K562 (cell line): ENCODE measurements around the gene SELENOO. TPM values are rescaled to one million over a fixed set of nuclear protein-coding genes. Genes with fewer than 3 reads are reported as not detected.

Source experiments
- ATAC-seq: fragments of 200-7000 bp; cut with Tn5 transposase; 3 replicates; pipeline ENCODE4 v1.9.1; 2020; ENCODE audit warnings: moderate library complexity
- BruUV-seq: library from RNA; stranded (reverse); fragments of 400-500 nt; replicated peaks from 2 replicates; lab custom pipeline; 2021; lab: Mats Ljungman, UMichigan
- CTCF ChIA-PET: fragments of 300-600 bp; formaldehyde crosslinking; extraction: SDS; loops from one replicate; lab custom pipeline; 2021; ENCODE audit warnings: low intra/inter-chr PET ratio; lab: Yijun Ruan, JAX
- POLR2A ChIA-PET: fragments of 300-600, 350-650 bp; sonication (Branson Sonifier 250); formaldehyde crosslinking; extraction: SDS; loops from one replicate; lab custom pipeline; 2021; ENCODE audit warnings: antibody characterized with exemption, inconsistent platforms; lab: Yijun Ruan, JAX
- DNase-seq, 4 experiments: peaks; one replicate each; pipeline versions ENCODE4 v3.0.0 to v3.0.0-alpha.2; 2011 to 2018; ENCODE audit warnings: low spot score in 3 of 4, mixed read lengths in 3 of 4; ENCODE audit errors: extremely low read depth in 1 of 4
- FAIRE-seq: peaks from 2 replicates; lab custom pipeline; 2011; peaks lifted over from hg19 to GRCh38; lab: Jason Lieb, UNC
- H2AFZ ChIP-seq: 2 replicates; pipeline ENCODE4 v1.6.0; 2011; ENCODE audit warnings: low read depth, low read length, control low read depth, inconsistent platforms
- H3K27ac ChIP-seq: fragments of 200-600 bp; 3 replicates; pipeline ENCODE4 v1.8.0; 2011; ENCODE audit warnings: low read depth, mild to moderate bottlenecking, control low read depth, inconsistent platforms, low read length, moderate library complexity, mixed read lengths; ENCODE audit errors: extremely low read depth
- H3K27me3 ChIP-seq, 2 experiments: fragments of 300-600 bp in 1 of 2; 2 replicates in 1 of 2; 3 replicates in 1 of 2; pipeline versions ENCODE4 v1.6.0 to v1.8.0; 2011; ENCODE audit warnings: inconsistent platforms in 2 of 2, low read length in 2 of 2, mild to moderate bottlenecking in 1 of 2, mixed read lengths in 1 of 2, moderate library complexity in 1 of 2; ENCODE audit not compliant: control insufficient read depth in 2 of 2, insufficient read depth in 2 of 2
- H3K36me3 ChIP-seq: fragments of 300-600 bp; 3 replicates; pipeline ENCODE4 v1.8.0; 2011; ENCODE audit warnings: mild to moderate bottlenecking, low read length, inconsistent platforms; ENCODE audit not compliant: control insufficient read depth, insufficient read depth
- H3K4me1 ChIP-seq, 2 experiments: fragments of 200-600 bp in 1 of 2; replicated peaks in 1 of 2; 2 replicates in 1 of 2; 3 replicates in 1 of 2; pipeline versions ENCODE4 v1.5.1 to v1.8.0; 2011; ENCODE audit warnings: inconsistent platforms in 2 of 2, low read length in 2 of 2, mild to moderate bottlenecking in 1 of 2, mixed read lengths in 1 of 2, moderate library complexity in 1 of 2; ENCODE audit not compliant: control insufficient read depth in 2 of 2, insufficient read depth in 2 of 2
- H3K4me2 ChIP-seq: 2 replicates; pipeline ENCODE4 v1.6.1; 2011; ENCODE audit warnings: low read length, control low read depth, inconsistent platforms, mixed read lengths; ENCODE audit not compliant: insufficient read depth
- H3K4me3 ChIP-seq: fragments of 200-600 bp; sonication (generic), shearing (Covaris generic); 2 replicates; pipeline ENCODE4 v1.5.1; 2016; ENCODE audit warnings: control low read depth, inconsistent platforms
- H3K79me2 ChIP-seq: fragments of 200-600 bp; 3 replicates; pipeline ENCODE4 v1.8.0; 2011; ENCODE audit warnings: low read length, inconsistent platforms; ENCODE audit not compliant: control insufficient read depth, insufficient read depth
- H3K9ac ChIP-seq, 2 experiments: 2 replicates each; pipeline versions ENCODE4 v1.6.0 to v1.6.1; 2011; ENCODE audit warnings: low read depth in 2 of 2, low read length in 2 of 2, control low read depth in 1 of 2, inconsistent platforms in 1 of 2, mild to moderate bottlenecking in 1 of 2, mixed read lengths in 1 of 2; ENCODE audit not compliant: insufficient read depth in 1 of 2
- H3K9me1 ChIP-seq: one replicate; pipeline ENCODE4 v1.6.0; 2011; ENCODE audit warnings: inconsistent platforms, mild to moderate bottlenecking, low read length, moderate library complexity; ENCODE audit not compliant: control insufficient read depth, insufficient read depth
- H3K9me3 ChIP-seq: replicated peaks from 2 replicates; pipeline ENCODE4 v1.5.1; 2011; ENCODE audit warnings: low read depth, low read length, inconsistent platforms; ENCODE audit not compliant: control insufficient read depth, insufficient read depth
- H4K20me1 ChIP-seq: replicated peaks from 2 replicates; pipeline ENCODE4 v1.6.1; 2011; ENCODE audit warnings: low read length, inconsistent platforms, mixed read lengths; ENCODE audit not compliant: control insufficient read depth, insufficient read depth
- EGR1 ChIP-seq: fragments of 450-650 bp; conservative IDR thresholded peaks from 2 replicates; pipeline ENCODE4 v1.6.1; 2017; ENCODE audit warnings: mild to moderate bottlenecking
- KLF13 ChIP-seq: fragments of 450-650 bp; IDR thresholded peaks from 2 replicates; pipeline ENCODE4 v1.6.1; 2016; ENCODE audit warnings: missing genetic modification characterization, low read depth, mild to moderate bottlenecking, missing compliant biosample characterization, moderate library complexity, borderline replicate concordance
- SLC30A9 ChIP-seq: fragments of 250-450 bp; sonication (Bioruptor Pico); IDR thresholded peaks from 2 replicates; pipeline ENCODE4 v1.8.0; 2022; ENCODE audit warnings: mild to moderate bottlenecking, moderate library complexity
- WGBS: fragments of 100-300 bp; shearing (Covaris generic); methylation state at CpG from one replicate; pipeline ENCODE4 v1.1.6; 2016; ENCODE audit warnings: low coverage, mixed read lengths; ENCODE audit not compliant: insufficient coverage; ENCODE audit errors: missing lambda C conversion rate; 5-methylcytosine and 5-hydroxymethylcytosine counted together
- in situ Hi-C: fragments of 300-500 bp; cut with MboI; formaldehyde crosslinking; loops from 4 replicates; pipeline ENCODE4 v1.15.0; 2018; ENCODE audit warnings: inconsistent platforms, mixed read lengths
- intact Hi-C: fragments of 100-400 bp; cut with micrococcal nuclease; formaldehyde crosslinking; loops from 2 replicates; pipeline ENCODE4 v1.14.2; 2022
- polyA plus RNA-seq, 8 experiments: library from polyadenylated mRNA; depleted of rRNA in 4 of 8; stranded (reverse) in 5 of 8; unstranded in 3 of 8; fragments of >200 nt; fragmentation: Nextera tagmentation in 2 of 8; fragmentation: Illumina TruSeq in 1 of 8; extraction: Ambion mirVana in 2 of 8; extraction: Trizol in 1 of 8; gene quantifications; 2 replicates each; pipeline versions ENCODE4 v1.2.1 to v1.2.3, GENCODE V29; 2011 to 2014; ENCODE audit warnings: inconsistent platforms in 1 of 8, missing spikeins in 1 of 8
- total RNA-seq, 7 experiments: library from RNA; depleted of rRNA in 6 of 7; stranded (reverse); fragments of >200 nt in 6 of 7; fragmentation: Illumina TruSeq in 2 of 7; extraction: Trizol in 2 of 7; gene quantifications; 2 replicates each; pipeline versions ENCODE4 v1.2.1 to v1.2.3, GENCODE V29; 2011 to 2021; ENCODE audit warnings: low replicate concordance in 1 of 7
- TF ChIP-seq, protein P1 (sequence below): fragments of 450-650 bp; IDR thresholded peaks from 2 replicates; pipeline ENCODE4 v1.6.1; 2016; ENCODE audit warnings: mild to moderate bottlenecking, moderate library complexity

SELENOO gene
- total and polyA plus RNA-seq, 9 of the 15 experiments (the other 6 are each of a cell fraction or from before 2014, with no cell fraction given) = 0.37 to 24.9 (median 8.3) TPM

DNA sequence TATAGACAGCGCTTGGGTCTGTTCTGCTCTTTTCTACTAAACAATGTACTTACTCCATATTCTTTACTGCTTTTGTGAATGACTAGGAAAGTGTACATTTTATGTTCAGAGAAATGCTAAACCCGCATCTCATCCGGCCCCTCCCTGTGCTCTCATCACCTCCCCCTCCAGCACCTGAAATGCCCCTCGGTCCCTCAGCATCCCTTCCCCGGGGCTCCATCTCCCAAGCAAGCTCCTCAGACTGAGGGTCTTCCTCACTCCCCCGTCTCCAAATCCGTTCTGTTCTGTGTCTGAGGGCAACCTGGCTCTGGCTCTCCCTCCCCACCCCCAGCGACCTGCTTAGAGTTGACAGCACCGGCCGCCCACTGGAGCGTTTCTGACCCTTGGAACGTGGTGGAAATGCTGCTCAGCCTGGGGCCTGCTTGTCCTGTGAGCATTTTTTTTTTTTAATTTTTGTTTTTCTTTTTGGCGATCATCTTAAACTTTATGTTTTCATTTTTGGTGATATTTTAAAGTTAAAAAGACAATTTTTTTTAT is 1.4 kb downstream of the SELENOO start:
- Histone ChIP-seq H3K36me3 (peaks cover 42% of the 10 kb centered on the region; the same call in 1 of the 3 replicates), H3K9ac (peak overlapping the region; percentile 70 to 95; a peak in 3 of 4 replicates), H3K4me1 (peaks cover 5 to 52% of the 10 kb centered on the region in 2 experiments; a peak in 3 of 5 replicates), H2AFZ (no peak overlapping the region), H3K27me3 (no peaks in the 10 kb centered on the region), H3K4me2 (peak overlapping the region; percentile 84), H4K20me1 (no peaks in the 10 kb centered on the region), H3K4me3 (peak overlapping the region; percentile 56), H3K27ac (0 out of 3 replicates have a peak overlapping the region, but pooled peaks have one; percentile 62), H3K79me2 (peaks cover 20% of the 10 kb centered on the region), H3K9me3 (peaks cover 3% of the 10 kb centered on the region; the same call in 1 of the 2 replicates), H3K9me1 (no peaks in the 10 kb centered on the region)
- in situ Hi-C loops = no loop called here
- FAIRE-seq (no peak), DNase-seq (no peak), ATAC-seq (no peak)
- intact Hi-C loops = no loop called here
- 59% methylated on average over 11 of the region's 13 CpGs for WGBS
- no TSS peak for BruUV-seq
- TF ChIP-seq SLC30A9 = no peak
- TF ChIP-seq KLF13 (tag) = no peak
- 0 out of 2 replicates have a peak, but pooled peaks have one; percentile 11 for TF ChIP-seq EGR1
- TF ChIP-seq, protein P1, sequence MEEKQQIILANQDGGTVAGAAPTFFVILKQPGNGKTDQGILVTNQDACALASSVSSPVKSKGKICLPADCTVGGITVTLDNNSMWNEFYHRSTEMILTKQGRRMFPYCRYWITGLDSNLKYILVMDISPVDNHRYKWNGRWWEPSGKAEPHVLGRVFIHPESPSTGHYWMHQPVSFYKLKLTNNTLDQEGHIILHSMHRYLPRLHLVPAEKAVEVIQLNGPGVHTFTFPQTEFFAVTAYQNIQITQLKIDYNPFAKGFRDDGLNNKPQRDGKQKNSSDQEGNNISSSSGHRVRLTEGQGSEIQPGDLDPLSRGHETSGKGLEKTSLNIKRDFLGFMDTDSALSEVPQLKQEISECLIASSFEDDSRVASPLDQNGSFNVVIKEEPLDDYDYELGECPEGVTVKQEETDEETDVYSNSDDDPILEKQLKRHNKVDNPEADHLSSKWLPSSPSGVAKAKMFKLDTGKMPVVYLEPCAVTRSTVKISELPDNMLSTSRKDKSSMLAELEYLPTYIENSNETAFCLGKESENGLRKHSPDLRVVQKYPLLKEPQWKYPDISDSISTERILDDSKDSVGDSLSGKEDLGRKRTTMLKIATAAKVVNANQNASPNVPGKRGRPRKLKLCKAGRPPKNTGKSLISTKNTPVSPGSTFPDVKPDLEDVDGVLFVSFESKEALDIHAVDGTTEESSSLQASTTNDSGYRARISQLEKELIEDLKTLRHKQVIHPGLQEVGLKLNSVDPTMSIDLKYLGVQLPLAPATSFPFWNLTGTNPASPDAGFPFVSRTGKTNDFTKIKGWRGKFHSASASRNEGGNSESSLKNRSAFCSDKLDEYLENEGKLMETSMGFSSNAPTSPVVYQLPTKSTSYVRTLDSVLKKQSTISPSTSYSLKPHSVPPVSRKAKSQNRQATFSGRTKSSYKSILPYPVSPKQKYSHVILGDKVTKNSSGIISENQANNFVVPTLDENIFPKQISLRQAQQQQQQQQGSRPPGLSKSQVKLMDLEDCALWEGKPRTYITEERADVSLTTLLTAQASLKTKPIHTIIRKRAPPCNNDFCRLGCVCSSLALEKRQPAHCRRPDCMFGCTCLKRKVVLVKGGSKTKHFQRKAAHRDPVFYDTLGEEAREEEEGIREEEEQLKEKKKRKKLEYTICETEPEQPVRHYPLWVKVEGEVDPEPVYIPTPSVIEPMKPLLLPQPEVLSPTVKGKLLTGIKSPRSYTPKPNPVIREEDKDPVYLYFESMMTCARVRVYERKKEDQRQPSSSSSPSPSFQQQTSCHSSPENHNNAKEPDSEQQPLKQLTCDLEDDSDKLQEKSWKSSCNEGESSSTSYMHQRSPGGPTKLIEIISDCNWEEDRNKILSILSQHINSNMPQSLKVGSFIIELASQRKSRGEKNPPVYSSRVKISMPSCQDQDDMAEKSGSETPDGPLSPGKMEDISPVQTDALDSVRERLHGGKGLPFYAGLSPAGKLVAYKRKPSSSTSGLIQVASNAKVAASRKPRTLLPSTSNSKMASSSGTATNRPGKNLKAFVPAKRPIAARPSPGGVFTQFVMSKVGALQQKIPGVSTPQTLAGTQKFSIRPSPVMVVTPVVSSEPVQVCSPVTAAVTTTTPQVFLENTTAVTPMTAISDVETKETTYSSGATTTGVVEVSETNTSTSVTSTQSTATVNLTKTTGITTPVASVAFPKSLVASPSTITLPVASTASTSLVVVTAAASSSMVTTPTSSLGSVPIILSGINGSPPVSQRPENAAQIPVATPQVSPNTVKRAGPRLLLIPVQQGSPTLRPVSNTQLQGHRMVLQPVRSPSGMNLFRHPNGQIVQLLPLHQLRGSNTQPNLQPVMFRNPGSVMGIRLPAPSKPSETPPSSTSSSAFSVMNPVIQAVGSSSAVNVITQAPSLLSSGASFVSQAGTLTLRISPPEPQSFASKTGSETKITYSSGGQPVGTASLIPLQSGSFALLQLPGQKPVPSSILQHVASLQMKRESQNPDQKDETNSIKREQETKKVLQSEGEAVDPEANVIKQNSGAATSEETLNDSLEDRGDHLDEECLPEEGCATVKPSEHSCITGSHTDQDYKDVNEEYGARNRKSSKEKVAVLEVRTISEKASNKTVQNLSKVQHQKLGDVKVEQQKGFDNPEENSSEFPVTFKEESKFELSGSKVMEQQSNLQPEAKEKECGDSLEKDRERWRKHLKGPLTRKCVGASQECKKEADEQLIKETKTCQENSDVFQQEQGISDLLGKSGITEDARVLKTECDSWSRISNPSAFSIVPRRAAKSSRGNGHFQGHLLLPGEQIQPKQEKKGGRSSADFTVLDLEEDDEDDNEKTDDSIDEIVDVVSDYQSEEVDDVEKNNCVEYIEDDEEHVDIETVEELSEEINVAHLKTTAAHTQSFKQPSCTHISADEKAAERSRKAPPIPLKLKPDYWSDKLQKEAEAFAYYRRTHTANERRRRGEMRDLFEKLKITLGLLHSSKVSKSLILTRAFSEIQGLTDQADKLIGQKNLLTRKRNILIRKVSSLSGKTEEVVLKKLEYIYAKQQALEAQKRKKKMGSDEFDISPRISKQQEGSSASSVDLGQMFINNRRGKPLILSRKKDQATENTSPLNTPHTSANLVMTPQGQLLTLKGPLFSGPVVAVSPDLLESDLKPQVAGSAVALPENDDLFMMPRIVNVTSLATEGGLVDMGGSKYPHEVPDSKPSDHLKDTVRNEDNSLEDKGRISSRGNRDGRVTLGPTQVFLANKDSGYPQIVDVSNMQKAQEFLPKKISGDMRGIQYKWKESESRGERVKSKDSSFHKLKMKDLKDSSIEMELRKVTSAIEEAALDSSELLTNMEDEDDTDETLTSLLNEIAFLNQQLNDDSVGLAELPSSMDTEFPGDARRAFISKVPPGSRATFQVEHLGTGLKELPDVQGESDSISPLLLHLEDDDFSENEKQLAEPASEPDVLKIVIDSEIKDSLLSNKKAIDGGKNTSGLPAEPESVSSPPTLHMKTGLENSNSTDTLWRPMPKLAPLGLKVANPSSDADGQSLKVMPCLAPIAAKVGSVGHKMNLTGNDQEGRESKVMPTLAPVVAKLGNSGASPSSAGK = peak; percentile 45; the same call in 1 of the 2 replicates
- ChIA-PET POLR2A (interaction anchor here (0.7 kb wide), 1 partner anchor 13 kb away, joined by 3 read pairs; no protein-coding TSS in a partner anchor), CTCF (no interaction called here)
